Measurements from ENCODE around the gene CDK14. TPM values are rescaled to one million over a fixed set of nuclear protein-coding genes. Genes with fewer than 3 reads are reported as not detected.
"Not testable (repeated sequence)": the region's sequence is repeated elsewhere in the genome, so short reads cannot be mapped to it uniquely, and the experiment has no call there.

CDK14 gene
- total RNA-seq, 2 experiments from 2014 or later: not detected

- POLR2A ChIA-PET: no interaction called here
These were observed 177.1 kb downstream of the CDK14 start for GRCh38 chr7:90773269-90773668.

GRCh38 chr7:90774706-90775105 is 178.6 kb downstream of the CDK14 start:
- Mint-ChIP-seq H3K9me3 (peaks cover 4% of the 10 kb centered on the region), H3K4me1 (no peaks in the 10 kb centered on the region), H3K4me3 (no peak overlapping the region), H3K27ac (no peak overlapping the region), H3K36me3 (ENCODE audit: low read depth) (no peaks in the 10 kb centered on the region), H3K27me3 (no peaks in the 10 kb centered on the region)
- DNase-seq: no peak
- POLR2A ChIA-PET: no interaction called here
- CTCF ChIA-PET: no interaction called here

More at GRCh38 chr7:90773269-90773668, 177.1 kb downstream of the CDK14 start:
- H3K27ac Mint-ChIP-seq: no peak overlapping the region
- no peak for DNase-seq
- no peaks in the 10 kb centered on the region for H3K36me3 Mint-ChIP-seq (ENCODE audit: low read depth)
- peaks cover 4% of the 10 kb centered on the region for H3K9me3 Mint-ChIP-seq
- CTCF ChIA-PET: no interaction called here
- H3K4me1 Mint-ChIP-seq: no peaks in the 10 kb centered on the region
- H3K27me3 Mint-ChIP-seq: no peaks in the 10 kb centered on the region
- H3K4me3 Mint-ChIP-seq: no peak overlapping the region

- Mint-ChIP-seq H3K9me3 (peaks cover 4% of the 10 kb centered on the region), H3K27ac (no peak overlapping the region), H3K36me3 (ENCODE audit: low read depth) (no peaks in the 10 kb centered on the region), H3K27me3 (no peaks in the 10 kb centered on the region), H3K4me1 (no peaks in the 10 kb centered on the region), H3K4me3 (no peak overlapping the region)
- POLR2A ChIA-PET: no interaction called here
- no peak for DNase-seq
- CTCF ChIA-PET: no interaction called here
These were observed 179.4 kb downstream of the CDK14 start for GRCh38 chr7:90775383-90775965.

- no peak for DNase-seq
- no peaks in the 10 kb centered on the region for H3K36me3 Mint-ChIP-seq (ENCODE audit: low read depth)
- no peaks in the 10 kb centered on the region for H3K4me1 Mint-ChIP-seq
- ChIA-PET CTCF (no interaction called here), POLR2A (no interaction called here)
- H3K9me3 Mint-ChIP-seq: peaks cover 2% of the 10 kb centered on the region
- no peaks in the 10 kb centered on the region for H3K27me3 Mint-ChIP-seq
- H3K27ac Mint-ChIP-seq: no peak overlapping the region
- no peak overlapping the region for H3K4me3 Mint-ChIP-seq
These were observed 180.9 kb downstream of the CDK14 start for GRCh38 chr7:90777041-90777440.

- no peak overlapping the region for H3K27ac Mint-ChIP-seq
- H3K9me3 Mint-ChIP-seq: peaks cover under 1% of the 10 kb centered on the region
- no peaks in the 10 kb centered on the region for H3K36me3 Mint-ChIP-seq (ENCODE audit: low read depth)
- no peak overlapping the region for H3K4me3 Mint-ChIP-seq
- ChIA-PET POLR2A (no interaction called here), CTCF (no interaction called here)
- no peaks in the 10 kb centered on the region for H3K27me3 Mint-ChIP-seq
- H3K4me1 Mint-ChIP-seq: no peaks in the 10 kb centered on the region
- DNase-seq: no peak
These were observed 181.3 kb downstream of the CDK14 start for GRCh38 chr7:90777465-90777864.

GRCh38 chr7:90777886-90778285 is 181.8 kb downstream of the CDK14 start:
- no peak for DNase-seq
- Mint-ChIP-seq H3K27me3 (no peaks in the 10 kb centered on the region), H3K4me3 (no peak overlapping the region), H3K36me3 (ENCODE audit: low read depth) (no peaks in the 10 kb centered on the region), H3K27ac (no peak overlapping the region), H3K9me3 (no peaks in the 10 kb centered on the region), H3K4me1 (no peaks in the 10 kb centered on the region)
- ChIA-PET CTCF (no interaction called here), POLR2A (no interaction called here)

GRCh38 chr7:90788052-90788451 is 191.9 kb downstream of the CDK14 start:
- DNase-seq: no peak
- CTCF ChIA-PET: no interaction called here
- Mint-ChIP-seq H3K4me3 (no peak overlapping the region), H3K36me3 (ENCODE audit: low read depth) (no peaks in the 10 kb centered on the region), H3K9me3 (peaks cover 6% of the 10 kb centered on the region), H3K27me3 (no peaks in the 10 kb centered on the region), H3K4me1 (no peaks in the 10 kb centered on the region), H3K27ac (no peak overlapping the region)
- POLR2A ChIA-PET: no interaction called here

GRCh38 chr7:90789736-90790306 is 193.7 kb downstream of the CDK14 start:
- Mint-ChIP-seq H3K36me3 (ENCODE audit: low read depth) (no peaks in the 10 kb centered on the region), H3K4me1 (no peaks in the 10 kb centered on the region), H3K27ac (no peak overlapping the region), H3K4me3 (no peak overlapping the region), H3K9me3 (peaks cover 8% of the 10 kb centered on the region), H3K27me3 (no peaks in the 10 kb centered on the region)
- ChIA-PET CTCF (no interaction called here), POLR2A (no interaction called here)
- DNase-seq: no peak

GRCh38 chr7:90791596-90791995 is 195.5 kb downstream of the CDK14 start:
- CTCF ChIA-PET: no interaction called here
- Mint-ChIP-seq H3K9me3 (peaks cover 10% of the 10 kb centered on the region), H3K27ac (no peak overlapping the region)

GRCh38 chr7:90792301-90792700 is 196.2 kb downstream of the CDK14 start:
- CTCF ChIA-PET: no interaction called here
- POLR2A ChIA-PET: no interaction called here
- Mint-ChIP-seq H3K9me3 (peaks cover 10% of the 10 kb centered on the region), H3K27ac (no peak overlapping the region), H3K4me1 (no peaks in the 10 kb centered on the region), H3K4me3 (no peak overlapping the region), H3K27me3 (no peaks in the 10 kb centered on the region), H3K36me3 (ENCODE audit: low read depth) (no peaks in the 10 kb centered on the region)
- no peak for DNase-seq

More at GRCh38 chr7:90791596-90791995, 195.5 kb downstream of the CDK14 start:
- DNase-seq: no peak
- Mint-ChIP-seq H3K4me3 (no peak overlapping the region), H3K27me3 (no peaks in the 10 kb centered on the region), H3K36me3 (ENCODE audit: low read depth) (no peaks in the 10 kb centered on the region), H3K4me1 (no peaks in the 10 kb centered on the region)
- POLR2A ChIA-PET: no interaction called here

- H3K4me1 Mint-ChIP-seq; CTCF ChIA-PET; POLR2A ChIA-PET; H3K9me3 Mint-ChIP-seq; H3K36me3 Mint-ChIP-seq (ENCODE audit: low read depth); H3K4me3 Mint-ChIP-seq; DNase-seq; H3K27me3 Mint-ChIP-seq; H3K27ac Mint-ChIP-seq: not testable (repeated sequence)
These were observed 198.1 kb downstream of the CDK14 start for GRCh38 chr7:90794234-90794633.

GRCh38 chr7:90797596-90797995 is 201.5 kb downstream of the CDK14 start:
- no peaks in the 10 kb centered on the region for H3K27me3 Mint-ChIP-seq
- no peak overlapping the region for H3K4me3 Mint-ChIP-seq
- CTCF ChIA-PET: no interaction called here
- H3K4me1 Mint-ChIP-seq: no peaks in the 10 kb centered on the region
- POLR2A ChIA-PET: no interaction called here
- no peak overlapping the region for H3K27ac Mint-ChIP-seq
- peaks cover 7% of the 10 kb centered on the region for H3K9me3 Mint-ChIP-seq
- no peaks in the 10 kb centered on the region for H3K36me3 Mint-ChIP-seq (ENCODE audit: low read depth)
- no peak for DNase-seq

GRCh38 chr7:90804370-90804769 is 208.2 kb downstream of the CDK14 start:
- Mint-ChIP-seq H3K27me3 (no peaks in the 10 kb centered on the region), H3K36me3 (ENCODE audit: low read depth) (no peaks in the 10 kb centered on the region), H3K27ac (no peak overlapping the region), H3K4me3 (no peak overlapping the region), H3K4me1 (no peaks in the 10 kb centered on the region), H3K9me3 (no peaks in the 10 kb centered on the region)
- POLR2A ChIA-PET: no interaction called here
- DNase-seq: no peak
- CTCF ChIA-PET: no interaction called here

GRCh38 chr7:90815552-90815951 is 219.4 kb downstream of the CDK14 start:
- DNase-seq, POLR2A ChIA-PET: not testable (repeated sequence)

More at GRCh38 chr7:90815552-90815951, 219.4 kb downstream of the CDK14 start:
- H3K36me3 Mint-ChIP-seq (ENCODE audit: low read depth); H3K9me3 Mint-ChIP-seq; H3K27ac Mint-ChIP-seq; H3K4me3 Mint-ChIP-seq; H3K27me3 Mint-ChIP-seq; CTCF ChIA-PET; H3K4me1 Mint-ChIP-seq: not testable (repeated sequence)

Data from activated CD4-positive, alpha-beta T cell treated with anti-CD3 and anti-CD28 coated beads, Interleukin-2, amount 10 ng/mL, durations not matched to agents 7 days and 5 days (primary cell).